ENCODE measurements around the gene ZFHX2.

ZFHX2 gene

DNA sequence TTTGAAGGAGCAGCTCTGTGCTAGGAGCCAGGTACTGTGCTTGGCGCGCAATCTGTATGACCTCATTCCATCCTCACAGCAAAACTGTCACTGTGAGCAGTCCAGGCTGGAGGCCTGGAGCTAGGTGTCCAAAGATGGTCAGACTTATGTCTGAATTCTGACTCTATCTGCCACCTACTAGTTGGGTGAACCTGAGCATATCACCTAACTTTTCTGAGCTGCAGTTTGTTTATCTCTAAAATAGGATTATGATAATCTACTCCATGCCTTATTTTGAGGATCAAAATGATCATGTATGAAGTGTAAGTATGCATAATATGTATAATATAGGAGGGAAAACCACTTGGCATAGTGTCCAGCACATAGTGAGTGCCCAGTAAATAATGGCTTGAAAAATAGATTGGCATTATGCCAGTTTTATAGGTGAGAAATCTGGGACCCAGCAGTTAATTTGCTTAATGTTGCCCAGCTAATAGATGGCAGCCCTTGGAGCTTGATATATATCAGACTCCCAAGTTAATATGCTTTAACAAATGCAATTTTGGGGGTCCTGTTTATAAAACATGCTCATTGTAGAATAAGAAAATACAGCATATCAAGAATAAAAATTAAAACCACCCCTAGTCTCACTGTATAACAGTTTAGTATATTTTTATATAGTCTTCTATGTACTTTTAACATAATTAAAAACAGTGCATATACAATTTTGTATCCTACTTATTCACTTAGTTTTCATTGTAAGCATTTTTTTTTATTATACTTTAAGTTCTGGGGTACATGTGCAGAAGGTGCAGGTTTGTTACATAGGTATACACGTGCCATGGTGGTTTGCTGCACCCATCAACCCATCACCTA lies 31.6 kb upstream of the ZFHX2 start:
- DNase-seq (ENCODE audit: low read depth) = no peak
- TF ChIP-seq CTCF (IDR thresholded peaks at IDR 0.05; ENCODE audit: low read length, missing control alignments) = no peak
- no peak overlapping the region for H3K4me3 ChIP-seq (replicated peaks; ENCODE audit: low read depth, low read length)

DNA sequence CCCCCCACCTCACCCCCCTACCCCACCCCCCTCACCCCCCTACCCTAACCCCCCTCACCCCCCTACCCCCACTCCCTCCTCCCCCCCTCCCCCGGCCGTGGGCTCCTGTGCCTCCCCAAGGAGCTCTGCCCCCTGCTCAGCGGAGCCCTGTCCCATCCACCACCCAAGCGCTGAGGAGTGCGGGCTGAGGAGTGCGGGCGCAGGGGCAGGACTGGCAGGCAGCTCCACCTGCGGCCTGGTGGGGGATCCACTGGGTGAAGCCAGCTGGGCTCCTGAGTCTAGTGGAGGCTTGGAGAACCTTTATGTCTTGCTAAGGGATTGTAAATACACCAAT lies 29.4 kb upstream of the ZFHX2 start:
- no peak for TF ChIP-seq CTCF (IDR thresholded peaks at IDR 0.05; ENCODE audit: low read length, missing control alignments)
- H3K4me3 ChIP-seq (replicated peaks; ENCODE audit: low read depth, low read length) = no peak overlapping the region
- DNase-seq (ENCODE audit: low read depth) = no peak

DNA sequence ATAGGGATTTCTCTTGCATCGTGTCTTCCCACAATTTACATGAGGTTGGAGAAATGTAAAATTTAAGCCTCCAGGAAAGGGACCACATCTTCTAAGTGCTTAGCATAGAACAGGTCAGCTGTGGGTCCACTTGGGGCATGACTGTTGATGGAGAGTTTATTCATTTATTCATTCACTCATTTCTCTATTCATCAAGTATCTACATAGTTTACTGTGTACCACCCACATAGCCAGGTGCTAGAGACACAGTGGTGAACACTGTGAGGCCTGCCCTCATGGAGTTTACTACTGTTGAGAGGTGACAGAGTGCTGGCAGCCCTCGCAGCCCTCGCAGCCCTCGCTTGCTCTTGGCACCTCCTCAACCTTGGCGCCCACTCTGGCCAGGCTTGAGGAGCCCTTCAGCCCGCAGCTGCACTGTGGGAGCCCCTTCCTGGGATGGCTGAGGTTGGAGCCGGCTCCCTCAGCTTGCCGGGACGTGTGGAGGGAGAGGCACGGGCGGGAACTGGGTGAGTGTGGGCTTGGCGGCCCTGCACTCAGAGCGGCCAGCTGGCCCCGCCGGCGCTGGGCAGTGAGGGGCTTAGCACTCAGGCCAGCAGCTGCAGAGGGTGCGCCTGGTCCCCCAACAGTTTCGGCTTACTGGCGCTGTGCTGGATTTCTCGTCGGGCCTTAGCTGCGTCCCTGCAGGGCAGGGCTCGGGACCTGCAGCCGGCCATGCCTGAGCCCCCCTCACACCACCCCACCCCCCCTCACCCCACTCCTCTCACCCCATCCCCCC lies 28.8 kb upstream of the ZFHX2 start:
- no peak for DNase-seq (ENCODE audit: low read depth)
- TF ChIP-seq CTCF (IDR thresholded peaks at IDR 0.05; ENCODE audit: low read length, missing control alignments) = no peak
- H3K4me3 ChIP-seq (replicated peaks; ENCODE audit: low read depth, low read length) = no peak overlapping the region

DNA sequence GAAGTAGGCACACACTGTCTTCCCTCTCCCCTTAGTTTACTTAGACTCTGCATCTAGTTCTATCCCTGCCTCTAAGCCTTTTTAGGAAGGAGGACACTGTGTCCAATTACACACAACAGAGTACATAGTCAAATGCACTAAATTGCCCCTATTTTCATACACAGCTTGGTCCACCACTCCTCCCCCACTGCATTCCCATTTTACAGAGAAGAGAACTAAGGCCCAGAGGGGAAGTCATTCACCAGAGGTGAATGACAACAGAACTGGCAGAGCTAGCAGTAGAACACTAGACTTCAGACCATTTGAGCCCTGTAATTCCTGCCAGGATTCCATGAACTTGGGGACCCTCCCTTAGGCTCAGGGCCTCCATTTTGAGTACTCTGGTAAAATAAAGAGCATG lies 28.2 kb upstream of the ZFHX2 start:
- no peak for DNase-seq (ENCODE audit: low read depth)
- TF ChIP-seq CTCF (IDR thresholded peaks at IDR 0.05; ENCODE audit: low read length, missing control alignments) = no peak
- H3K4me3 ChIP-seq (replicated peaks; ENCODE audit: low read depth, low read length) = no peak overlapping the region

GRCh38 chr14:23579311-23579630 lies 27.7 kb upstream of the ZFHX2 start:
- TF ChIP-seq CTCF (IDR thresholded peaks at IDR 0.05; ENCODE audit: low read length, missing control alignments) = no peak
- H3K4me3 ChIP-seq (replicated peaks; ENCODE audit: low read depth, low read length) = no peak overlapping the region
- no peak for DNase-seq (ENCODE audit: low read depth)

- no peak for TF ChIP-seq CTCF (IDR thresholded peaks at IDR 0.05; ENCODE audit: low read length, missing control alignments)
- DNase-seq (ENCODE audit: low read depth) = no peak
- H3K4me3 ChIP-seq (replicated peaks; ENCODE audit: low read depth, low read length) = no peak within 1 kb of the TSS
Measured at GRCh38 chr14:23578560-23579310, 27.2 kb upstream of the ZFHX2 start, which contains the start of gene JPH4. Gene JPH4, minus strand, starts transcription at chr14:23578790. Its CDS starts 1,337 bp downstream, at chr14:23577453.
